IPS DF 19.7 (cell line): ENCODE data around the gene RARRES2.

ENCODE experiments used
- DNase-seq: peaks from one replicate; pipeline ENCODE4 v3.0.0-alpha.2; 2013; ENCODE audit warnings: low read depth, low spot score

The RARRES2 gene

DNA sequence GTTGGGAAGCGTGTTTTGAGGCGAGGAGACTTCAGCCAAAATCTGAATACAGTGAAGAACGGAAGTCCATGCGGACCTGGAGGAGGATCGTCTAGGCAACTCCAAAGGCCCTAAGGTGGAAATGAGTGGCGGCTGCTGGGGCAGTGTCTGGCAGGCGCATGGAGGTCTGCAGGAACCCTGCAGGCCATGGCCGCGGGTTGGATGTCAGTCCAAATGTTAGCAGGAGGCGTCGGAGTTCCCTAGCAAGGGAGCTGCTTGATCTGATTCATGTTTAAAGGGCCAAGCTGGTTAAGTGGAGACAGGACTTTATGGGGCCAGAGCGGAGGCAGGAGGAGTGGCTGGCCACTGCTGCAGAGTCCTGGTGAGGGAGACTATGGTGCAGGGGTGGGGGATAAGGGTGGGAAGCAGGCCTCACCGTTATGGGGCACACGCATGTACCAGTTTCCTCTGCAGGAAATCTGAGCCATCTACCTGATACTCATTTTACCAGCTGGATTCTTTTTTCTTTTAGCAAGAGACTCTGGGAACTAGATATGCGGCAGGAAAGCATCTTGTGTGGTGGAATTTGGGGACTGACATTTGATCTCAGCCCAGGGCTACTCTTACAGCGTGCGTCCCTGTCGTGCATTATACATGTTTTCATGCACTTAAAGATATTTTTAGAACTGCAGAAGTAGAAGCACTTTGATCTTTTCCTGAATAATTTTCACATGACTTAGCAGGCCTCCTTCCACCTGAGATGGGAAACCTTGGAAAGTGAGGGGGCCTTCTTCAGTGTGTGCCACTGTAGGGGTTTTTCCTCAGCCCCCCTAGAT lies 20.6 kb upstream of the RARRES2 start:
- no peak for DNase-seq

DNA sequence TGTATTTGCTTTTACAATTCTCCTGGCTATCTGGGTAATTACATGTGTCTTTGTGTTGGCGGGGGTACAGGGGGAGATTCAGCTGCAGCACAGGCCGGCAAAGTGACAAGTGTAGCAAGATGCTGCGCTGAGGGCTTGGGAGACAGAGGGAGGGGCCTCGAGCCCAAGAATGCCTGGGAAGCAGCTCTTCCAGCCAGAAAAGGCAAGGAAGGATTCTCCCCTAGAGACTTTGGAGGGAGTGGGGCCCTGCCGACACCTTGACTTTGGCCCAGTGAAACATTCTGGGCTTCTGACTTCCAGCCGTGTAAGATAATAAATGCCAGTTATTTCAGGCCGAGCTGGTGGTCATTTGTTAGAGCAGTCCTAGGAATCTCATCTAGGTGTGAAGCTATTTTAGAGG lies 20.0 kb upstream of the RARRES2 start:
- DNase-seq: no peak

DNA sequence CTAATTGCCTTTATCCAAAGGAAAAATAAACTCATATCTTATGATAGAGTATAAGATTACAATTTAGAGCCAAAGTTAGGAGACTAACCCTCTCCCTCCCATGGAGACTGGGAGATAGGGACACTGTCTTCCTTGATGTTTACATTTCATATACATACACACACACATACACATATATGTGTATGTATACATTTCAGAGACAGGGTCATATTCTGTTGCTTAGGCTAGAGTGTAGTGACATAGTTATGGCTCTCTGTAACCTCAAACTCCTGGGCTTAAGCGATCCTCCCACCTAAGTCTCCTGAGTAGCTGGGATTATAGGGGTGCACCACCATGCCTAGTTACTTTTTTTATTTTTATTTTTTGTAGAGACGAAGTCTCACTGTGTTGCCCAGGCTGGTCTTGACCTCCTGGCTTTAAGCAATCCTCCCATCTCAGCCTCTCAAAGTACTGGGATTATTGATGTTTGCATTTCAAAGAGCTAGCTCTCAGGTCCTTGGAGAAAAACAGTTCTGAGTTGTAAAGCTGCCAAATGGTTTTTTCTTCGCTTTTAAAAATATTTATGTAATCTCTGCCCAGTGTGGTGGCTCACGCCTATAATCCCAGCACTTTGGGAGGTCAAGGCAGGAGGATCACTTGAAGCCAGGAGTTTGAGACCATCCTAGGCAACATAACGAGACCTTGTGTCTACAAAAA lies 19.1 kb upstream of the RARRES2 start:
- DNase-seq: no peak

DNA sequence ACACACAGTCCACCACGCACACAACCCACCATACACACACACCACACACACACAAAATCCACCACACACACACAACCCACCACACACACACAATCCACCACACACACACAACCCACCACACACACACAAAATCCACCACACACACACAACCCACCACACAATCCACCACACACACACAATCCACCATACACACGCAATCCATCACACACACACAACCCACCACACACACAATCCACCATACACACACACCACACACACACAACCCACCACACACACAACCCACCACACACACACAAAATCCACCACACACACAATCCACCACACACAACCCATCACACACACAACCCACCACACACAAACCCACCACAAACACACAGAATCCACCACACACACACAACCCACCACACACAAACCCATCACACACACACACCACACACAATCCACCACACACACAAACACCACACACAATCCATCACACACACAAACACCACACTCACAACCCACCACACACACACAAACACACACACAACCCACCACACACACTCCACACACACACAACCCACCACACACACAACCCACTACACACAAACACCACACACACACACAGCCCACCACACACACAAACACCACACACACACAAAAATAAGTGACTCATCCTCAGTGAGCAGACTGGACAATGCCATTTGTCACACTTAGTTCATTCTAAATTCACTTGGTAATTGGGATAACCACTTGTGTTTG lies 18.4 kb upstream of the RARRES2 start:
- no peak for DNase-seq

DNA sequence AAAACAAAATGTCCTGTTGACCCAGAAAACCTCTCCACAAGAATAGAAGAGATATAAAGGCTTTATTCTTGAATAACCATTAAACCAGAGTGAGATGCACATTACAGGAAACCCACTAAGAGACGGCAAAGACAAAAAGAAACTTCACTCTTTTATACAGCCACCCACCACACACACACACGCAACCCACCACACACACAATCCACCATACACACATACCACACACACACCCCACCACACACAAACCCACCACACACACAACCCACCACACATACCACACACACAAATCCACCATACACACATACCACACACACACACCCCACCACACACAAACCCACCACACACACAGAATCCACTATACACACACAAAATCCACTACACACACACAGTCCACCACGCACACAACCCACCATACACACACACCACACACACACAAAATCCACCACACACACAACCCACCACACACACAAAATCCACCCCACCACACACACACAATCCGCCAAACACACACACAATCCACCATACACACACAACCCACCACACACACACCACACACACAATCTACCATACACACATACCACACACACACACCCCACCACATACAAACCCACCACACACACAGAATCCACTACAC lies 17.7 kb upstream of the RARRES2 start:
- no peak for DNase-seq

DNA sequence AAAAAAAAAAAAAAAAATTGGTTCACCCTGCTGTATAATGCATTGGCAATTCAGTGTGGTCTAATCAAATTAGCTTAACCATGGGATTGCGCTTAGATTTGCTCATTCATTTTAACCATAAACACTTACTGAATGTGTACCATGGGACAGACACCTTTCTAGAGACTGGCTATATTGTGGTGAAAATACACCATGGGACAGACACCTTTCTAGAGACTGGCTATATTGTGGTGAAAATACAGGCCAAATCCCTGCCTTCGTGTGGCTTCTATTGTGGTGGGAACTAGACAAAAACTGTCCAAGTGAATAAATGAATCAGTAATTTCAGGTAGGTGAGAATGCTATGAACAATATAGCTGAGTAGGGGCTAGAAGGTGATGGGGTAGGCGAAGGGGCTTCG lies 17.0 kb upstream of the RARRES2 start:
- DNase-seq: no peak

DNA sequence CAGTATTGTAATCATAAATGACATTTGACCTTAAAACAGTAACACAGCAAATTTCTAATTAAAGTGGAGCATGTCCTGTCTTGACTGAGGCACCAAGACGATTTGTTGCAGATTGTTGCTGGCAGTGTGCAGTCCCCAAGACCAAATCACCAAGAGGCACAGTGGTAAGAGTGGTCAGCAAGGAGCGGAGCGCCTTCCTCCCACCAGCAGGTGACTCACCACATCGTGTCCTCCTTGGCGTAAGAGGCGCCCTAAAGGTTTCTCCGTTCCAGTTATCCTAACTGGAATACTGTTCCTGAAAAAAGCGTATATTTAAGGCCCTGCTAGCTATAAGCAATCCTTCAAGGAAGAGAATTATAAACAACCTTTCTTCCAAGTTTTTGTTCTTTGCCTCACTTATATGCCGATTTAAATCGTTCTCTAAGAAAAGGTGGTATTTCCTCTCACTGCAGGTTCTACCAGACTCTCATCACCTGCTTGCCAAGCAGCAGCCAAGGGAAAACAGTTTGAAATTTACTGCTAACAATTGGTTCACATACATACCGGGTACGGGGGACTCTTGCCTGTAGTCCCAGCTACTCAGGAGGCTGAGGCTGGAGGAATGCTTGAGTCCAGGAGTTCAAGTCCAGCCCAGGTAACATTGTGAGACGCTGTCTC lies 16.5 kb upstream of the RARRES2 start:
- DNase-seq: no peak

DNA sequence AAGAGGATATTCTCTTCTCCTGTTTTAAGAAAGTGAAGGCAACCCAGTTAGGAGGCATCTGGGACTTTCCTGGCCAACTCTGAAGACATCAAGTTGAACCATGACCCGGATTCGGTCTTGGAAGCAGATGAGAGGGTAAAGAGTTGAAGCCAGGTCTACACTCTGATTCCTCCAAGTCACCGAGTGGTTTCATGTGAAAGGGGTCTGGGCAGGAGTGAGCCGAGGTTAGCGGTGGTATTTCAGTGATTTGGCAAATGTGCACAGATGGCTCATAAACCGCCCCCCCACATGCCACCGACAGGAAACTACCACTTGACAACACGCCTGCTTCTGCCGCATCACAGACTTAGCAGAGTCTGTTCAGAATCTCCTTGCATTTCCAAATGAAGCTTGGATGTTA lies 15.8 kb upstream of the RARRES2 start:
- DNase-seq: no peak

DNA sequence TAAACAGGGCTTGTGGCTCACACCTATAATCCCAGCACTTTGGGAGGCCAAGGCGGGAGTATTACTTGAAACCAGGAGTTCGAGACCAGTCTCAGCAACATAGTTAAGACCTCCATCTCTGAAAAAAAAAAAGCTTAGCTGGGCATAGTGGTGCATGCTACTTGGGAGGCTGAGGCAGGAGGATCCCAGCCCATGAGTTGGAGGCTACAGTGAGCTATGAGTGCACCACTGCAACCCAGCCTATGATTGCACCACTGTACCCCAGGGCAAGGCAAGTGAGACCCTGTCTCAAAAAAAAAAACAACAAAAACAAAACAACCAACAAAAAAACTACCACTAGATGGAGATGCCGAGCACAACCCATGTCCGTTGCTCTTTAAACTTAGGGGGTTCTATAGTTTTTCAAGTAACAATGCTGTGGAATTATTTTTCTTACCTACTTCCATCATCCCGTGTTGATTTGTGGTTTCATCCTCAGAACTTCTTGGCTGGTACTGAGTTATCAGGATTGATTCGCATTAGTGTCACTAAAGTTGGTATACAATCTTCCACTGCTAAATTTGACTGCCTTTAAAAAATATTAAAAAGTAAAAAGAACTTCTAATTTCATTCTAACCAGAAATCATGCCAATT lies 15.0 kb upstream of the RARRES2 start:
- no peak for DNase-seq

DNA sequence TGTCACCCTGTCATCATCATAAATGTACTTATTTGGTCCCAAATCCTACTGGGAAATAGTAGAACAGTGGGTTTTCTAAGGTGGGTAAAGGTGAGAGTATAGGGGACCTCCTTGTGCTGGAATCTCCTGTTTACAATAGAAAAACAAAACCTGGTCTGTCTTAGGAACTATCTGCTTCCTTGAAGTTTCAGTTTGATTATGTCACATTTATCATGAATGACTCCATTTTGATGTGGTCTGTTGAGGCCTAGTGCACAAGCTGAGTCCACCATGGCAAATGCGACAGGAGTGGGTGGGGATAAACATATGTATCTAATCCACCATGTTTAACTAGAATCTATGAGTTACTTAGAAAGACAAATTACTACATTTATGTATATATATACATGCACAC lies 14.2 kb upstream of the RARRES2 start:
- DNase-seq: no peak

DNA sequence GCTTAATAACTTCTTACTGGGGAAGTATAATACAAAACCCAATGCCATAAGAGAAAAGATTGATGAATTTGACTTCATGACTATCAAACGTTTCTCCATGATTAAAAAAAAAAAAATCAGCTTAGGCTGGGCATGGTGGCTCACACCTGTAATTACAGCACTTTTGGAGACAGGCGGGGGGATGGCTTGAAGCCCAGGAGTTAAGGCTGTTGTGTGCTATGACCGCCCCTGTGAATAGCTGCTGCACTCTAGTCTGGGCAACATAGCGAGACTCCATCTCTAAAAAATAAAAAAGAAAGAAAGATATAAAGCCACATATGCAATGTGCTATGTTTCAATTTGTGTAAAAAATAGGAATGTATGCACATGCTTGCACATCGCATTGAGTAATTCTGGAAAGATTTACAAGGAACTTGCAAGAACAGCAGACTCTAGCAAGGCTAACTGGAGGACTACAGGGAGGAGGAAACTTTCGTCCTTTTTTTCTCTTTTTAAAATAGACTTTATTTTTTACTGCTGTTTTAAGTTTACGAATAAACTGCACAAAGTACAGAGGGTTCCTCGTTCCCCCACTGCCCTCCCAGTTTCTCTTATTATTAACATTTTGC lies 10.3 kb upstream of the RARRES2 start:
- no peak for DNase-seq

DNA sequence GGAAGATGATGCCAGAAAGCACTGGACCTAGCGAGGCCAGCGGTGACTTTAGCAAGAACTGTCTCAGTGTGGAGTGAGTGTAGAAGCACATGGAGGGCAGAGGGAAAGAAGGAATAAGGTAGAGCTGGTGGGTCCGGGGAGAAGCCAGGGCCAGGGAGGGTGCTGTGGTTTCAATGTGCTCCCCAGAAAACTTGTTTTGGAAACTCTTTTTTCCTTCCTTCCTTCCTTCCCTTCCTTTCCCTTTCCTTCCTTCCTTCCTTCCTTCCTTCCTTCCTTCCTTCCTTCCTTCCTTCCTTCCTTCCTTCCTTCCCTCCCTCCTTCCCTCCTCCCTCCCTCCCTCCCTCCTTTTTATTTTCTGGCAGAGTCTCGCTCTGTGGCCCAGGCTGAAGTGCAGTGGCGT lies 5.5 kb upstream of the RARRES2 start:
- DNase-seq: no peak

DNA sequence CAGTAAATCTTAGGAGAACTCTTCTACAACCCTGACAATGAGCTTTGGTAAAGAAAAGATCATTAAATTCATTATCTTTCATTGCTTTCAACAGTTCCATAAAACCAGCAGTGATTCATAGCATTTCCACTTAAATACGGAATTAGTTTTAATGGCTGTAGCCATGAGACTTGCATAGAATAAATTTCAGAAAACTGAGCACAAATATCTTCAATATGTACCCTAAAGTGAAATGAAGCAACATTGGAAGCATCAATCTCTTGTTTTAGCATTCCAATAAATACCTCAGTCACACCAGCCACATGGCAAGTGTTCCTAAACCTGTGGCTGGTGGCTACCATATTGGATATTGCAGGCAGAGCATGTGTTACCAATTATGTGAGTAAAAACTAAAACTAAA lies 3.6 kb upstream of the RARRES2 start:
- no peak for DNase-seq

DNA sequence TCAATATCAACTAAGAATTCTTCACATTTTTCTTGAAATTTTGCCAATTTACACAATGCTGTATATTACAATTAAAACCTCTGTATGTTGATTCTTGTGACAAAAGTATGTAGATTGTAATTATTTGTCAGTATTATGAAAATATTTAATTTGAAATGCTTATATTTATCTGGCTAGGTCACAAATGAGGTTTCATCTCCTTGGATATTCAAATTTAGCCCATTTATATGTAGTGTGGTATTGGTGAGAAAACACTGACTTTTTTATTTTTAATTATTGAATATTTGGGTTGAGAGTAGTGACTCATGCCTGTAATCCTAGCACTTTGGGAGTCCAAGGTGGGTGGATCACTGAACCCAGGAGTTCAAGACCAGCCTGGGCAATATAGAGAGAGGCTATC lies 2.9 kb upstream of the RARRES2 start:
- no peak for DNase-seq

DNA sequence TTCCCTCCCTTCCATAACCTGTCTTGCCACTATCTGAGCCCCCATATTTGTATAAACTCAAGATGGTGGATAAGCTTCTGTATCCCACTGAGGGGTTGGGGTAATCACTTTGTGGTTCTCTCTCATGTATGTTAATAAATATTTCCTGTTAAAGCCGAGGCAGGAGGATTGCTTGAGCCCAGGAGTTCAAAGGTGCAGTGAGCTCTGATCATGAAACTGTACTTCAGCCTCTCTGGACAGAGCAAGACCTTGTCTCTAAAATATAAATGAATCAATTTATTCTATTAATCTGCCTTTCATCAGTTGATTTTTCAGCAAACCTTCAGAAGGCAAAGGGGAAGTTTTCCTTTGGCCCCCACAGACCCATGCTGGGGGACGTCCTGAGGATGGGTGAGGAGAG lies 1.8 kb upstream of the RARRES2 start:
- DNase-seq: no peak

DNA sequence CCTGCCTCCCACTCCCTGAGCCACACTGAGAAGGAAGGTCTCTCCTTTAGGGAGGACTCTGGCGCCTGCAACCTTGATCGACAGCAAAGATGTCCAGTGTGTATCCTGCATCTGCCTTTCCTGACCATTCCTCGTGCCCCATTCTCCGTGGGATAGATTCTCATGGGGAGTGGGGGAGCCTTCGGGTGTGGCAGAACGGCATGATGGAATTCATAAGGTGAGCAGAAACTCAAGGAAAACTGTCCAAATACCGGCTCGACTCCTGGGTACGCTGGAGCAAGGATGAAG lies 636 bp upstream of the RARRES2 start:
- DNase-seq: no peak

DNA sequence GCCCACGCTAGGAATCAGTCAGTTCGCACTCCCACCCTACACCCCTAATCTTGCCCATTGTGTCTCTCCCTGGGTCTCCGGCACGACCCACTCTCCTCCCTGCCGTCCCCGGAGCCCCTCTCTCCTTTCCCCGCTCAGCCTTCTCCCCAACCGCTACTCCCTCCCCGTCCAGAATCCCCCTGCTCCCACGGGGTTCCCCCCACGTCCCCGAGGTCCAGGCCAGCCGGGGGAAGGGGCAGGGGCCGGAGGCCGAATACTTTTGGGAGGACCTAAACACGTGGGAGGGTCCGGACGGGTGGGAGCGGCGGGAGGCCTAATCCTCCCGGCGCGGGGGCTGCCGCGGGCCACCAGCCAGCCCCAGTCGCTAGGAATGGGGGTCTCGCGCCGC lies 560 bp downstream of the RARRES2 start:
- no peak for DNase-seq

DNA sequence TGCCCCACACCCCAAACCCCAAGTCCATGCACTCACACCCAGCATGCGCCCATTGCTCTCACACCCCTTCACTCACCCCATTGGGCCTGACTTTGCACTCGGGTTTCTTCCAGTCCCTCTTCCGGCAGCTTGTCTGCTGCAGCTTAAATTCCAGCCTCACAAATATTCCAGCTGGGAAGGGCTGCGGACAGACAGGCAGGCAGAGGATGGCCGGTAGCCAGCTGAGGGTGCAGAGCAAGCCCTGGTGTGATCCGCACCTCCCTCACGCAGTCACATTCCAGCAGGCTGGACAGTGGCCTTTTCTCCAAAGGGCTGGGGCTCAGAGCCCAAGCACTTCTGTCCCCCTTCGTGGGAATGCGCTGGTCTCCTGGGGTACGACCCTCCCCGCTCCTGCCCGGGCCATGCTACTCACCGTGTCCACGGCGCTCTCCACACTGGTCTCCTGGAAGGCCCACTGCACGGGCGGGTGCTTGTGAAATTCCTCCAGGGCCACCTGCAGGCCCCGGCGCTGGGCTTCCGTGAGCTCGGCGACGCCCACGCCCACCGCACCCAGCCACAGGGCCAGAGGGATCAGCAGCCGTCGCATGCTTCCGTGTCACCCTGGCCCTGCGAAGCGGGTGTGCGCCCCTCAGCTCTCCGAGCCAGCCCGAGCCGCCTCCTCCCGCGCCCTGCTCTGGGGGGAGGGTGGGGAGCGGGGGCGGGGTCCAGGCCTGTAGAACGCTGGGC lies 1.2 kb downstream of the RARRES2 start:
- DNase-seq: no peak

DNA sequence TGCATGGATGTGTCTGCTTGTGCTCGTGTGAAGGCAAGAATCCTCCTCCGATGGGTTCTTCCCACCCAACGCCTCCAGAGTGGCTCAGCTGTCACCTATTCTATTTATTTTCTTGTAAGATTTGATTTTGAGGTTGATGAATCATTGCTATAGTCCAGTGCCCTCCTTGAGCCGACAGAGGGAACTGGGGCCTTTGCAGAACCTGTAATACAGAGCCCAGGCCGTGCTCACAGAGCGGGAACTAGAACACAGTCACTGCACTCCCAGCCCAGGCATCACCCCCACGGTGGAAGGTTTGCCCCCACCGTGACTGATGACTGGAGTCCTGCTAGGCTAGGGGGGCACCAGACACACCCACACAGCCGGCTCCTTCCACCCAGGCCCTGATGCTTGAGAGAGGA lies 2.0 kb downstream of the RARRES2 start:
- no peak for DNase-seq

DNA sequence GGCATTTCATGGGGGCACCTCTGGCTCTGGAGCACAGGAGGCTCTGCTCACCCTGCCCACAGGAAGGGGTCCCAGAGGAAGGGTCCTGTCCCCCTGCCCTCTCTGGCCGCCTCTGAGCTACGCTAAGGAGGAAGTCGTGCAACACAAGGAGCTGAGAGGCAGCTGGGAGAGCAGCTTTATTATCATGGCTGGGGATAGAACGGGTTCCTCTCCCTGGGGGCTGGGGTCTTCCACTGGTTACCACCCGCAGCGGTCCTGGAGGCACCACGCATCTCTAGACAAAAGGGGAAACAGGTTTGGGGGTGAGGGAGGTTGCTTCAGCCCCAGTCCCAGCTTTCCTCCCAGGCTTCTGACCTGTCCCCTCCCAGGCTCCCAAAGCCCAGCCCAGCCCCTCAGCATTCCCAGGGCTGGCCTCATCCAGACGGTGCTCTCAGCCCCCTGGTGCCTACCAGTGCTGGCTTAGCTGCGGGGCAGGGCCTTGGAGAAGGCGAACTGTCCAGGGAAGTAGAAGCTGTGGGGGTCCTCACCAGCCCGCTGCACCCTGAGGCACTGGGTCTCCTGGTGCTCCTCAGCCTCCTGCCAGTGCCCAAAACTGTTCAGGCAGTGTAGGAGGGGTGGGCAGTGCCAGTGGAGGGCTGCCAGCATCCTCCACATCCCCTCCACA lies 3.1 kb downstream of the RARRES2 start:
- DNase-seq: no peak
